Measurements from ENCODE around the gene SORBS2. TPM values are rescaled to one million over a fixed set of nuclear protein-coding genes. Genes with fewer than 3 reads are reported as not detected.

SORBS2 gene
- total and polyA plus RNA-seq, 2 of the 8 experiments (the other 6 are each of a cell fraction or from before 2014, with no cell fraction given) = 73.0 to 87.1 TPM

GRCh38 chr4:185749858-185750257 lies 62.1 kb downstream of the SORBS2 start:
- no peak for DNase-seq (ENCODE audit: low read depth in 1 of 2, low spot score in 2 of 2)
- Histone ChIP-seq H3K4me3 (ENCODE audit: extremely low read depth in 1 of 4, insufficient read depth in 2 of 4, low read depth in 3 of 4, low read length in 4 of 4) (no peak overlapping the region), H3K23me2 (ENCODE audit: low read depth, low read length) (no peaks in the 10 kb centered on the region), H4K91ac (replicated peaks; ENCODE audit: insufficient read length, low read length) (no peak overlapping the region), H3K4me1 (replicated peaks in 1 of 4; ENCODE audit: control insufficient read depth in 3 of 4, insufficient read depth in 4 of 4, low read length in 3 of 4) (peaks cover 0 to 3% (median 1%) of the 10 kb centered on the region in 4 experiments; a peak in 4 of 7 replicates), H2AFZ (ENCODE audit: low read length) (no peak overlapping the region), H3K27me3 (replicated peaks in 1 of 4; ENCODE audit: control insufficient read depth in 3 of 4, extremely low read depth in 1 of 4, insufficient read depth in 3 of 4, low read length in 3 of 4) (no peaks in the 10 kb centered on the region), H4K8ac (ENCODE audit: extremely low read depth, insufficient read depth, low read length) (0 out of 2 replicates have a peak overlapping the region, but pooled peaks have one; percentile 9), H4K5ac (ENCODE audit: insufficient read length, low read depth, low read length) (no peak overlapping the region), H4K20me1 (replicated peaks in 1 of 2; ENCODE audit: control insufficient read depth in 1 of 2, insufficient read depth in 2 of 2, low read length in 2 of 2) (no peaks in the 10 kb centered on the region), H3K14ac (ENCODE audit: insufficient read length) (no peak overlapping the region), H3K9ac (replicated peaks in 1 of 4; ENCODE audit: extremely low read depth in 1 of 4, low read depth in 3 of 4, low read length in 3 of 4) (no peak overlapping the region), H2BK15ac (ENCODE audit: low read length) (no peak overlapping the region), H3K4me2 (ENCODE audit: insufficient read depth in 1 of 2, low read depth in 2 of 2, low read length in 2 of 2) (no peak overlapping the region), H3K9me3 (ENCODE audit: insufficient read depth in 2 of 2, low read depth in 1 of 2, low read length in 1 of 2) (no peaks in the 10 kb centered on the region; a peak in 1 of 4 replicates), H2BK12ac (ENCODE audit: low read depth, low read length) (no peak overlapping the region), H3K79me1 (ENCODE audit: low read depth, low read length) (peaks cover 6% of the 10 kb centered on the region; the same call in 1 of the 2 replicates), H3K18ac (ENCODE audit: extremely low read depth, low read length) (no peak overlapping the region), H3K56ac (replicated peaks; ENCODE audit: insufficient read length, low read depth, low read length) (no peak overlapping the region), H3K27ac (ENCODE audit: low read depth, low read length) (no peak overlapping the region), H3K36me3 (ENCODE audit: control insufficient read depth in 2 of 4, insufficient read depth in 4 of 4, low read length in 3 of 4) (no peaks in the 10 kb centered on the region), H3K79me2 (ENCODE audit: control insufficient read depth in 1 of 2, insufficient read depth in 2 of 2, low read length in 2 of 2) (peaks cover 0 to 46% of the 10 kb centered on the region in 2 experiments; a peak in 3 of 4 replicates), H3K4ac (replicated peaks; ENCODE audit: insufficient read length, low read depth, low read length) (no peak overlapping the region), H2BK120ac (replicated peaks; ENCODE audit: low read depth, low read length) (no peak overlapping the region), H2BK20ac (ENCODE audit: low read length) (no peak overlapping the region), H3K23ac (ENCODE audit: insufficient read length) (no peak overlapping the region), H2AK5ac (ENCODE audit: low read depth, low read length) (no peak overlapping the region), H2BK5ac (ENCODE audit: low read depth, low read length) (no peak overlapping the region)
- 90% methylated on average over 5 of the region's 5 CpGs; no CpG with 5 or more reads in 1 of the 2 experiments for WGBS, 2 experiments (ENCODE audit: extremely low coverage in 1 of 2, insufficient coverage in 1 of 2, insufficient read length in 1 of 2, insufficient replicate concordance in 2 of 2, low coverage in 1 of 2, low lambda C conversion rate in 2 of 2, missing lambda C conversion rate in 1 of 2)
- no peak for FAIRE-seq
- ChIA-PET CTCF (ENCODE audit: partially characterized antibody) (interaction anchor here (0.9 to 1.4 kb wide), 2 partner anchors 17 kb away, joined by 3 to 4 read pairs; no protein-coding TSS in a partner anchor), POLR2A (ENCODE audit: partially characterized antibody) (interaction anchor here (1.1 kb wide), 1 partner anchor 14 kb away, joined by 3 read pairs; no protein-coding TSS in a partner anchor)
- TF ChIP-seq GABPA (IDR thresholded peaks at IDR 0.05; ENCODE audit: borderline replicate concordance, insufficient read depth, low read length) (no peak), NANOG (IDR thresholded peaks at IDR 0.05; ENCODE audit: insufficient read depth, low read depth, low read length, poor library complexity, severe bottlenecking) (no peak), SIN3A (conservative IDR thresholded peaks at IDR 0.05 in 1 of 2, IDR thresholded peaks at IDR 0.05 in 1 of 2; ENCODE audit: low read depth in 1 of 2, low read length in 2 of 2) (no peak), KDM5A (IDR thresholded peaks at IDR 0.05; ENCODE audit: low read length) (no peak), EZH2 (IDR thresholded peaks at IDR 0.05; ENCODE audit: low read depth, low read length, severe bottlenecking) (no peak), TAF1 (IDR thresholded peaks at IDR 0.05; ENCODE audit: low read depth, low read length) (no peak), GTF2F1 (IDR thresholded peaks at IDR 0.05; ENCODE audit: borderline replicate concordance, low read depth, low read length) (no peak), JUN (IDR thresholded peaks at IDR 0.05; ENCODE audit: low read depth, low read length) (no peak), CBX5 (IDR thresholded peaks at IDR 0.05; ENCODE audit: low read depth, low read length) (no peak), SAP30 (IDR thresholded peaks at IDR 0.05; ENCODE audit: insufficient read depth, insufficient replicate concordance, low read length) (no peak), TEAD4 (IDR thresholded peaks at IDR 0.05; ENCODE audit: low read depth, low read length) (no peak), RBBP5 (IDR thresholded peaks at IDR 0.05; ENCODE audit: borderline replicate concordance, low read depth, low read length) (no peak), MAX (IDR thresholded peaks at IDR 0.05) (no peak)
